Inflammatory macrophage treated with lipopolysaccharide for 1 hour (primary cell): ENCODE measurements around the gene PTP4A2.
"Not testable (repeated sequence)": the region's sequence is repeated elsewhere in the genome, so short reads cannot be mapped to it uniquely, and the experiment has no call there.

Experiments used
- DNase-seq, 2 donors: peaks; one replicate each; pipeline ENCODE4 v3.0.0-alpha.2; 2020 to 2022

Gene PTP4A2

GRCh38 chr1:31923901-31924535, 14.2 kb downstream of the PTP4A2 start:
- no peak for DNase-seq

- peak; percentile 85 to 95 for DNase-seq
These were observed 17.2 kb downstream of the PTP4A2 start for GRCh38 chr1:31920956-31921355.

GRCh38 chr1:31919591-31919990, 18.6 kb downstream of the PTP4A2 start:
- no peak for DNase-seq

GRCh38 chr1:31915438-31915837, 22.7 kb downstream of the PTP4A2 start:
- DNase-seq = no peak

- DNase-seq = no peak
These were observed 24.2 kb downstream of the PTP4A2 start for GRCh38 chr1:31913968-31914367.

GRCh38 chr1:31912839-31913239, 25.3 kb downstream of the PTP4A2 start:
- peak in 1 of 2 donors; percentile 43 for DNase-seq

- no peak for DNase-seq
These were observed 26.0 kb downstream of the PTP4A2 start for GRCh38 chr1:31911994-31912780.

- DNase-seq = peak; percentile 53 to 56
These were observed 27.2 kb downstream of the PTP4A2 start for GRCh38 chr1:31910933-31911332.

GRCh38 chr1:31909691-31910090, 28.5 kb downstream of the PTP4A2 start:
- no peak for DNase-seq

GRCh38 chr1:31906557-31906956, 31.6 kb downstream of the PTP4A2 start:
- DNase-seq = no peak

GRCh38 chr1:31905681-31906080, 32.5 kb downstream of the PTP4A2 start:
- DNase-seq = no peak

- DNase-seq = no peak
These were observed 33.1 kb downstream of the PTP4A2 start for GRCh38 chr1:31905093-31905509.

- DNase-seq = peak; percentile 55 to 60
These were observed 33.7 kb downstream of the PTP4A2 start for GRCh38 chr1:31904339-31905092.

GRCh38 chr1:31902510-31902860, 35.7 kb downstream of the PTP4A2 start:
- no peak for DNase-seq

- DNase-seq = no peak
These were observed 36.2 kb downstream of the PTP4A2 start for GRCh38 chr1:31901838-31902509.

GRCh38 chr1:31900790-31901189, 37.4 kb downstream of the PTP4A2 start:
- no peak for DNase-seq

- no peak for DNase-seq
These were observed 40.6 kb downstream of the PTP4A2 start for GRCh38 chr1:31897526-31898100.

GRCh38 chr1:31895474-31896198, 42.5 kb downstream of the PTP4A2 start:
- not testable (repeated sequence) for DNase-seq

GRCh38 chr1:31891280-31891679, 46.9 kb downstream of the PTP4A2 start:
- DNase-seq = no peak

- no peak for DNase-seq
These were observed 49.9 kb downstream of the PTP4A2 start for GRCh38 chr1:31888291-31888690.

GRCh38 chr1:31886866-31887265, 51.3 kb downstream of the PTP4A2 start:
- peak; percentile 72 to 85 for DNase-seq

GRCh38 chr1:31885851-31886250, 52.3 kb downstream of the PTP4A2 start:
- no peak for DNase-seq
